ENCODE measurements around the gene CXCL9.

The CXCL9 gene

GRCh38 chr4:76023389-76023788 is 16.1 kb upstream of the CXCL9 start, which contains the start of gene CXCL10:
Gene CXCL10 (minus strand): TSS chr4:76023497. CDS start chr4:76023431, 66 bp downstream.
- Histone ChIP-seq H3K27ac (ENCODE audit: low read depth, low read length, poor library complexity, severe bottlenecking) (no peak within 1 kb of the TSS), H2AFZ (ENCODE audit: low read length) (no peak within 1 kb of the TSS), H3K4me1 (ENCODE audit: insufficient read depth, low read length, severe bottlenecking) (no peaks in the 10 kb centered on the region), H3K9ac (ENCODE audit: low read length) (no peak within 1 kb of the TSS), H3K9me3 (ENCODE audit: low read length) (no peaks in the 10 kb centered on the region), H3F3A (ENCODE audit: insufficient read depth, low read length) (no peaks in the 10 kb centered on the region), H3K27me3 (ENCODE audit: insufficient read depth, low read length) (no peaks in the 10 kb centered on the region; the same call in 1 of the 2 replicates), H3K4me3 (ENCODE audit: low read depth, low read length, poor library complexity, severe bottlenecking) (no peak within 1 kb of the TSS), H3K79me2 (ENCODE audit: insufficient read depth, low read length) (no peaks in the 10 kb centered on the region), H3K9me2 (ENCODE audit: low read depth, low read length) (no peaks in the 10 kb centered on the region), H3K4me2 (ENCODE audit: low read length) (no peak within 1 kb of the TSS), H3K36me3 (ENCODE audit: insufficient read depth, low read length) (no peaks in the 10 kb centered on the region), H4K20me1 (ENCODE audit: insufficient read depth, low read length) (no peaks in the 10 kb centered on the region)
- no peak for TF ChIP-seq EZH2 (IDR thresholded peaks at IDR 0.05; ENCODE audit: borderline replicate concordance, low read length)
- TF ChIP-seq, protein P1, sequence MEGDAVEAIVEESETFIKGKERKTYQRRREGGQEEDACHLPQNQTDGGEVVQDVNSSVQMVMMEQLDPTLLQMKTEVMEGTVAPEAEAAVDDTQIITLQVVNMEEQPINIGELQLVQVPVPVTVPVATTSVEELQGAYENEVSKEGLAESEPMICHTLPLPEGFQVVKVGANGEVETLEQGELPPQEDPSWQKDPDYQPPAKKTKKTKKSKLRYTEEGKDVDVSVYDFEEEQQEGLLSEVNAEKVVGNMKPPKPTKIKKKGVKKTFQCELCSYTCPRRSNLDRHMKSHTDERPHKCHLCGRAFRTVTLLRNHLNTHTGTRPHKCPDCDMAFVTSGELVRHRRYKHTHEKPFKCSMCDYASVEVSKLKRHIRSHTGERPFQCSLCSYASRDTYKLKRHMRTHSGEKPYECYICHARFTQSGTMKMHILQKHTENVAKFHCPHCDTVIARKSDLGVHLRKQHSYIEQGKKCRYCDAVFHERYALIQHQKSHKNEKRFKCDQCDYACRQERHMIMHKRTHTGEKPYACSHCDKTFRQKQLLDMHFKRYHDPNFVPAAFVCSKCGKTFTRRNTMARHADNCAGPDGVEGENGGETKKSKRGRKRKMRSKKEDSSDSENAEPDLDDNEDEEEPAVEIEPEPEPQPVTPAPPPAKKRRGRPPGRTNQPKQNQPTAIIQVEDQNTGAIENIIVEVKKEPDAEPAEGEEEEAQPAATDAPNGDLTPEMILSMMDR (IDR thresholded peaks at IDR 0.05; ENCODE audit: low read length), result no peak

DNA sequence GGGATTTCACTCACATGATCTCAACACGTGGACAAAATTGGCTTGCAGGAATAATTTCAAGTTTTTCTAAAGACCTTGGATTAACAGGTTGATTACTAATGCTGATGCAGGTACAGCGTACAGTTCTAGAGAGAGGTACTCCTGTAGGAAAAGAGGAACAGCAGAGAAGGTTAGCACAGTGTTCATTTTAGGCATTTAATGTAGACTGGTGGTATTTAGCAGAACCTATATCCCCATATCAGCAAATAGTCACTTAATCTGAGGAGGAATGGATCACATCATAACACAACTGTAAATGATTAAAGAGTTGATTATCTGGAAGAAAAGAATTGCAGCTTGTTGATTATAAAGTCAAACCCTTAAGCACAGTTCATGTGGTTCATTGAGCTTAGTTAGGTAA is 15.4 kb upstream of the CXCL9 start:
- H3F3A ChIP-seq (ENCODE audit: insufficient read depth, low read length), result no peaks in the 10 kb centered on the region
- no peak overlapping the region for H3K27ac ChIP-seq (ENCODE audit: low read depth, low read length, poor library complexity, severe bottlenecking)
- H3K4me1 ChIP-seq (ENCODE audit: insufficient read depth, low read length, severe bottlenecking), result no peaks in the 10 kb centered on the region
- no peaks in the 10 kb centered on the region for H3K79me2 ChIP-seq (ENCODE audit: insufficient read depth, low read length)
- no peaks in the 10 kb centered on the region for H3K9me2 ChIP-seq (ENCODE audit: low read depth, low read length)
- no peaks in the 10 kb centered on the region for H3K36me3 ChIP-seq (ENCODE audit: insufficient read depth, low read length)
- TF ChIP-seq, protein P1 (IDR thresholded peaks at IDR 0.05; ENCODE audit: low read length), result no peak
- TF ChIP-seq EZH2 (IDR thresholded peaks at IDR 0.05; ENCODE audit: borderline replicate concordance, low read length), result no peak
- no peaks in the 10 kb centered on the region for H3K9me3 ChIP-seq (ENCODE audit: low read length)
- H3K4me2 ChIP-seq (ENCODE audit: low read length), result no peak overlapping the region
- no peak overlapping the region for H2AFZ ChIP-seq (ENCODE audit: low read length)
- H3K9ac ChIP-seq (ENCODE audit: low read length), result no peak overlapping the region
- H3K4me3 ChIP-seq (ENCODE audit: low read depth, low read length, poor library complexity, severe bottlenecking), result no peak overlapping the region
- no peaks in the 10 kb centered on the region; the same call in 1 of the 2 replicates for H3K27me3 ChIP-seq (ENCODE audit: insufficient read depth, low read length)
- no peaks in the 10 kb centered on the region for H4K20me1 ChIP-seq (ENCODE audit: insufficient read depth, low read length)

DNA sequence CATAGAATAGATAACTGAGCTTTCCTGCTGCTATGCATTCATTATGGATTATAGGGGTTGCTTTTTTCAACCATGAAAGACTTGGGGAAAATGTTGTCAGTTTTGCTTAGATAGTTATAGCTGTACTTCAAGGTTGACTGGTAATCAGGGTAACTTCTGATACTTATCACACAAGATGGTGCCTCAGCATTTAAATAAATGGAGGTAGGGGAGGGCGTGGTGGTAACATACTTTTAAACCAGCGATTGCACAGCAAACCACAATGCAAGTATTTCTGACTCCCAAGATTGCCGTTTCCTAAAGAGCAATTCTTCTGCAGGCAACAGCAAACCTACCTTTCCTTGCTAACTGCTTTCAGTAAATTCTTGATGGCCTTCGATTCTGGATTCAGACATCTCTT is 14.7 kb upstream of the CXCL9 start:
- Histone ChIP-seq H2AFZ (ENCODE audit: low read length) (no peak overlapping the region), H3F3A (ENCODE audit: insufficient read depth, low read length) (no peaks in the 10 kb centered on the region), H3K4me1 (ENCODE audit: insufficient read depth, low read length, severe bottlenecking) (no peaks in the 10 kb centered on the region), H3K27me3 (ENCODE audit: insufficient read depth, low read length) (no peaks in the 10 kb centered on the region; the same call in 1 of the 2 replicates), H3K9ac (ENCODE audit: low read length) (no peak overlapping the region), H3K36me3 (ENCODE audit: insufficient read depth, low read length) (no peaks in the 10 kb centered on the region), H3K79me2 (ENCODE audit: insufficient read depth, low read length) (no peaks in the 10 kb centered on the region), H4K20me1 (ENCODE audit: insufficient read depth, low read length) (no peaks in the 10 kb centered on the region), H3K4me2 (ENCODE audit: low read length) (no peak overlapping the region), H3K4me3 (ENCODE audit: low read depth, low read length, poor library complexity, severe bottlenecking) (no peak overlapping the region), H3K27ac (ENCODE audit: low read depth, low read length, poor library complexity, severe bottlenecking) (no peak overlapping the region), H3K9me3 (ENCODE audit: low read length) (no peaks in the 10 kb centered on the region), H3K9me2 (ENCODE audit: low read depth, low read length) (no peaks in the 10 kb centered on the region)
- TF ChIP-seq, protein P1 (IDR thresholded peaks at IDR 0.05; ENCODE audit: low read length), result no peak
- no peak for TF ChIP-seq EZH2 (IDR thresholded peaks at IDR 0.05; ENCODE audit: borderline replicate concordance, low read length)
